ENCODE measurements around the gene STEAP3.
"Not testable (repeated sequence)": the region's sequence is repeated elsewhere in the genome, so short reads cannot be mapped to it uniquely, and the experiment has no call there.

STEAP3 gene

GRCh38 chr2:119278385-119278784 lies 54.8 kb downstream of the STEAP3 start:
- H3K36me3 Mint-ChIP-seq (ENCODE audit: low read depth); H3K9me3 Mint-ChIP-seq; H3K27ac Mint-ChIP-seq: not testable (repeated sequence)

GRCh38 chr2:119278946-119279345 lies 55.3 kb downstream of the STEAP3 start:
- H3K4me1 Mint-ChIP-seq (ENCODE audit: low read depth): no peaks in the 10 kb centered on the region
- H3K9me3 Mint-ChIP-seq: no peaks in the 10 kb centered on the region
- peaks cover 3% of the 10 kb centered on the region for H3K27me3 Mint-ChIP-seq
- no peak overlapping the region for H3K4me3 Mint-ChIP-seq
- H3K27ac Mint-ChIP-seq: no peak overlapping the region
- no peaks in the 10 kb centered on the region for H3K36me3 Mint-ChIP-seq (ENCODE audit: low read depth)

More at GRCh38 chr2:119278385-119278784, 54.8 kb downstream of the STEAP3 start:
- H3K4me3 Mint-ChIP-seq; H3K4me1 Mint-ChIP-seq (ENCODE audit: low read depth); H3K27me3 Mint-ChIP-seq: not testable (repeated sequence)

- Mint-ChIP-seq H3K36me3 (ENCODE audit: low read depth) (no peaks in the 10 kb centered on the region), H3K4me3 (no peak overlapping the region), H3K9me3 (no peaks in the 10 kb centered on the region), H3K27me3 (peaks cover 3% of the 10 kb centered on the region), H3K4me1 (ENCODE audit: low read depth) (no peaks in the 10 kb centered on the region), H3K27ac (no peak overlapping the region)
These were observed 56.0 kb downstream of the STEAP3 start for GRCh38 chr2:119279666-119280065.

DNA sequence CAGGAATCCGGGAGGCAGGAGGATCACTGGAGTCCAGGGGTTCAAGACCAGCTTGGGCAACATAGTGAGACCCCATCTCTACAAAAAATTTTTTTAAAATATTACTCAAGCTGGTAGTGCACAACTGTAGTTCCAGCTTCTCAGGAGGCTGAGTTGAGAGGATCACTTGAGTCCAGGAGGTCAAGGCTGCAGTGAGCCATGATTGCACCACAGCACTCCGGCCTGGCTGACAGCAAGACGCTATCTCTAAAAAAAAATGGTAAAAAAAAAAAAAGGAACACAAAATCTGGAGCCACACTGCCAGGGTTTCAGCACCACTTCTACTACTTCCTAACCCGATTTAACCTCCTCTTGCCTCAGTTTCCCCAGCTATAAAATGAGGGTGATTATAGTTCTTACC lies 57.0 kb downstream of the STEAP3 start:
- peaks cover 1% of the 10 kb centered on the region for H3K27me3 Mint-ChIP-seq
- no peaks in the 10 kb centered on the region for H3K36me3 Mint-ChIP-seq (ENCODE audit: low read depth)
- H3K4me3 Mint-ChIP-seq: no peak overlapping the region
- no peaks in the 10 kb centered on the region for H3K9me3 Mint-ChIP-seq
- H3K27ac Mint-ChIP-seq: no peak overlapping the region
- H3K4me1 Mint-ChIP-seq (ENCODE audit: low read depth): no peaks in the 10 kb centered on the region

DNA sequence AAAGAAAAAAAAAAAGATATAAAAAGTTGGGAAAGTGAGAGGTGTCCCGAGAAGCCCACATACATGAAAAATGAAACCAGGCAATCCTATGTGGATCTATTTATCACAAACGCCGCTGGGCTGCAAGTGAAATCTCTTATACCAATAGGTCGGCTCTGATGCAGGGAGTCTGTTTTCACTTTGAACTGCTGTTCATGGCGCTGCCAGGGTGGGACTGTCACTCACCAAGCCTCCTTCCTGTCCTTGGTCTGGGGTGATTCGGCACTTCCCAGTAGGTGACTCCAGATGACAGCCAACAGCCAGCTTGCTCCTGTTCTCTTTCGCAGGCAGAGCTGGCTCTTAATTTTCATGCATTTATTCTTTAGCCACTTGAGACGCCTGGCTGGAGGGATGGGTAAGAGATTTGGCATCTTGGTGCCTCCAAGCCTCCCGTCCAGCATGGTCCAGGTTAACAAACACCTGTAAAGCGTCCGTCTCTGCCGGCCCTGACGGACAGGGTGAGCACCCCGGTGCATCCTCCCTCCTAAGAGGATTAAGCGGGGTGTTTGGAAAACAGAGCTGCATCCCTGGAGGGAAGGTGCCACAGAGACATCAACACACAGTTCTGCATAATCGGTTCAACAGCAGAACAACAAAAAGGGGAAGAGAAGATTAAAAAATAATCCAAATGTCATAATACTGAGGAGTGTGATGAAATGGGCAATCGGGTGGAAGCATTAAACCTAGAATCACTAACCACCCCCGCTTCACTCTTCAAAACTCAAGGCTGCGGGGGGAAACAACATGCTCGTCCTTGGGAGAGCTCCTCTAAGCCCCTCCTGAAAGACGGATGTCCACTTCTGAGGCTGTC lies 58.7 kb downstream of the STEAP3 start:
- Mint-ChIP-seq H3K4me3 (no peak overlapping the region), H3K9me3 (no peaks in the 10 kb centered on the region), H3K27me3 (no peaks in the 10 kb centered on the region), H3K36me3 (ENCODE audit: low read depth) (no peaks in the 10 kb centered on the region), H3K27ac (no peak overlapping the region), H3K4me1 (ENCODE audit: low read depth) (no peaks in the 10 kb centered on the region)

DNA sequence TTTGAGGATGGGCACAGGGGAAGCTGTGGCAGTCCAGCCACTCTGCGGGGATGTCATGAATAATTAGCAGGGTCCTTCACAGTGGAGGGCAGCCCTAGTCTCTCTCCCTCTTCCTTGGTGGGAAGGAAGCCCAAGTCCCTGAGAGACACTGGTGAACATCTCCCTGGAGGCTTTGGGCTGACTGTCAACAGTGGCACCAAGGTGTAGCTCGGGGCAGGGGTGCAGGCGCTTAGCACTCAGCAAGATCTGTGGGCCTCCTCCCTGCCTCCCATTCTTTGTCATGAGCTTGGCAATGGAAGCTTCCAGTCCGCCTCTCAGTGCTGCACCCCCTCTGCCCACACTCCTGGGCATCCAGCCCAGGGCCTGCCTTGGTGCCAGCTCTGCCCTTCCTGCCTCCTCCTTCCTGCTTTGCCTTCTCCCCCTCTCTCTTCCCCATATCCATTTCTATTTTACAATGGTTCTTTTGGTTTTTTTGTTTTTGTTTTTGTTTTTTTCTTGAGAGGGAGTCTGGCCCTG lies 59.4 kb downstream of the STEAP3 start:
- Mint-ChIP-seq H3K36me3 (ENCODE audit: low read depth) (no peaks in the 10 kb centered on the region), H3K4me3 (no peak overlapping the region), H3K27me3 (no peaks in the 10 kb centered on the region), H3K27ac (no peak overlapping the region), H3K9me3 (no peaks in the 10 kb centered on the region), H3K4me1 (ENCODE audit: low read depth) (no peaks in the 10 kb centered on the region)

- no peaks in the 10 kb centered on the region for H3K27me3 Mint-ChIP-seq
- no peaks in the 10 kb centered on the region for H3K36me3 Mint-ChIP-seq (ENCODE audit: low read depth)
- H3K9me3 Mint-ChIP-seq: no peaks in the 10 kb centered on the region
- no peak overlapping the region for H3K27ac Mint-ChIP-seq
- H3K4me3 Mint-ChIP-seq: no peak overlapping the region
- H3K4me1 Mint-ChIP-seq (ENCODE audit: low read depth): no peaks in the 10 kb centered on the region
These were observed 60.3 kb downstream of the STEAP3 start for GRCh38 chr2:119283873-119284331.

- H3K4me1 Mint-ChIP-seq (ENCODE audit: low read depth): peaks cover 3% of the 10 kb centered on the region
- H3K4me3 Mint-ChIP-seq: no peak overlapping the region
These were observed 63.0 kb downstream of the STEAP3 start for GRCh38 chr2:119286661-119287060.

DNA sequence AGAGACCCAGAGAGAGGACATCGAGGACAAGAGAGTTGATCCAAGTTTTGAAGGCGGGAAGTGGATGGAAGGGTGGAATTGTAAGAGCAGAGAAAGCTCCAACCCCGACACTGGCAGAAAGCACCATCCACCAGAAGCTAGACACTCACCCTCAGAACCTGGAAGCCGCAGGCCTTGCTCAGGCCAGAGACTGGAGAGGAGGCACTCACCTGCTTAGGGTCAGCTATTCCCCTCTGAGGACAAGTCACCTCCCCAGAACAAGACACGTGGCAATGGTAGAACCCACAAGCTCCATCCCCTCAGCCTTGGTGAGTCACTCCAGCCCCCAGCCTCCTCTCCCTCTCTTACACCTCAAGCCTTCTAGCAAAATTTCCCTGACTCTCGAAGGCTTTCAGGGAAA lies 64.9 kb downstream of the STEAP3 start:
- Mint-ChIP-seq H3K4me3 (no peak overlapping the region), H3K27me3 (no peaks in the 10 kb centered on the region), H3K27ac (no peak overlapping the region), H3K9me3 (no peaks in the 10 kb centered on the region), H3K36me3 (ENCODE audit: low read depth) (no peaks in the 10 kb centered on the region), H3K4me1 (ENCODE audit: low read depth) (peaks cover 3% of the 10 kb centered on the region)

More at GRCh38 chr2:119286661-119287060, 63.0 kb downstream of the STEAP3 start:
- no peaks in the 10 kb centered on the region for H3K27me3 Mint-ChIP-seq
- H3K9me3 Mint-ChIP-seq: no peaks in the 10 kb centered on the region
- no peak overlapping the region for H3K27ac Mint-ChIP-seq
- no peaks in the 10 kb centered on the region for H3K36me3 Mint-ChIP-seq (ENCODE audit: low read depth)

DNA sequence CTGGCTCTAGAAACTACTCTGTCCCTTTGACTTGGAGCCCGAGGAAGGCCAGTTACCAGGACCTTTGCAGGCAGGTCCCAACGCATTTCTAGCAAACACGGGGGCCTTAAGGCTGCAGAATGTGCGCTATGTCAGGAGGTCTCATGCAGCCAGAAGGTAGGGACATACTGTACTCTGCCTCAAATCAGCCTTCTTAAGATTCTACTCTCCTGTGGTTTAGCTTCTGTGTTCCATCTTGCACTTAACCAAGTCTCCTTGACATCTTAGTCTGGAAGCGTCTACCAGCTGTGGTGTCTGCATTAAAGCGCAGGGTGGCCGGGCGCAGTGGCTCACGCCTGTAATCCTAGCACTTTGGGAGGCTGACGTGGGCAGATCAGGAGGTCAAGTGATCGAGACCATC lies 65.5 kb downstream of the STEAP3 start:
- Mint-ChIP-seq H3K4me1 (ENCODE audit: low read depth) (peaks cover 3% of the 10 kb centered on the region), H3K36me3 (ENCODE audit: low read depth) (no peaks in the 10 kb centered on the region), H3K4me3 (no peak overlapping the region), H3K27me3 (no peaks in the 10 kb centered on the region), H3K27ac (no peak overlapping the region), H3K9me3 (no peaks in the 10 kb centered on the region)

DNA sequence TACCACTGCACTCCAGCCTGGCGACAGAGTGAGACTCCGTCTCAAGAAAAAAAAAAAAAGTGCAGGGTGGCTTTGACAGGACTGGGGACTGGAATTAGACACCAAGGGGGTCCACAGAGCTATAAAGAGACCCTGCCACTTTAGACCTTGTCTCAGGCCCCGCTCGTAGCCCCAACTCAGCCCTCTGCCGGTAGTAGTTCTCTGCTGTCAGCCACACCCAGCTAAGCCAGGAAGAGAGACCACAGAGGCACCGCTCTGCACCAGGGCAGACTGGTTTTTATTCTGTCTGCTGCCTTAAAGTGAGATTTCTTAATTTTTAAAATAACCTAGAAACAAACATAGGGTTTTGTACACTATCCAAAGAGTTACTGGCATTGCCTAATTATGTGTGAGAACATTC lies 66.0 kb downstream of the STEAP3 start:
- Mint-ChIP-seq H3K4me1 (ENCODE audit: low read depth) (peaks cover 3% of the 10 kb centered on the region), H3K4me3 (no peak overlapping the region), H3K36me3 (ENCODE audit: low read depth) (no peaks in the 10 kb centered on the region), H3K27ac (no peak overlapping the region), H3K9me3 (no peaks in the 10 kb centered on the region), H3K27me3 (no peaks in the 10 kb centered on the region)

- Mint-ChIP-seq H3K27ac (no peak overlapping the region), H3K4me3 (no peak overlapping the region), H3K4me1 (ENCODE audit: low read depth) (peaks cover 3% of the 10 kb centered on the region), H3K9me3 (no peaks in the 10 kb centered on the region), H3K36me3 (ENCODE audit: low read depth) (no peaks in the 10 kb centered on the region), H3K27me3 (no peaks in the 10 kb centered on the region)
These were observed 67.4 kb downstream of the STEAP3 start for GRCh38 chr2:119290859-119291587.

GRCh38 chr2:119291588-119292167 lies 68.0 kb downstream of the STEAP3 start:
- Mint-ChIP-seq H3K9me3 (no peaks in the 10 kb centered on the region), H3K4me3 (no peak overlapping the region), H3K27me3 (no peaks in the 10 kb centered on the region), H3K36me3 (ENCODE audit: low read depth) (no peaks in the 10 kb centered on the region), H3K27ac (no peak overlapping the region), H3K4me1 (ENCODE audit: low read depth) (peaks cover 3% of the 10 kb centered on the region)

DNA sequence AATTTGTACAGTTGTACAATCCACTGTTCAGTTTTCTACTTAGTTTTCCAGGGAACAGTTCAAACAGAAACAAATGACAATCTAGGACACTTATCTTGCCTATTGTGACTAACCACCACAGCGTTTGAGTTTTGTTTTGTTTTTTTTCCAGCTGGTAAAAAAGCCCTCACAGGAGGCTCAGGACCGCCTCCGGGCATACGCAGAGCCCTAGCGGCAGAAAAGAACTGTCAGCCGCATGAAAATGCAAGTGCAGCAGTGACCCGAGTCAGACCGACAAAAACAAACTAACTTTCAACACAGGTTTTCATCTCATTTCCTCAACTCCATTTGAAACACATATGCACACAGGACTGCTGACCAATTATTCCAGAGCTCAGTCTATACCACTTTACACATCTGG lies 68.6 kb downstream of the STEAP3 start:
- Mint-ChIP-seq H3K36me3 (ENCODE audit: low read depth) (no peaks in the 10 kb centered on the region), H3K9me3 (no peaks in the 10 kb centered on the region), H3K27me3 (no peaks in the 10 kb centered on the region), H3K27ac (no peak overlapping the region), H3K4me1 (ENCODE audit: low read depth) (peaks cover 3% of the 10 kb centered on the region), H3K4me3 (no peak overlapping the region)

- no peak overlapping the region for H3K4me3 Mint-ChIP-seq
- H3K4me1 Mint-ChIP-seq (ENCODE audit: low read depth): peaks cover 3% of the 10 kb centered on the region
- no peaks in the 10 kb centered on the region for H3K36me3 Mint-ChIP-seq (ENCODE audit: low read depth)
- no peaks in the 10 kb centered on the region for H3K27me3 Mint-ChIP-seq
- H3K9me3 Mint-ChIP-seq: no peaks in the 10 kb centered on the region
- no peak overlapping the region for H3K27ac Mint-ChIP-seq
These were observed 69.6 kb downstream of the STEAP3 start for GRCh38 chr2:119293254-119293653.
